ENCODE data around the gene ZNF322. TPM values are rescaled to one million over a fixed set of nuclear protein-coding genes. Genes with fewer than 3 reads are reported as not detected.

ZNF322 gene
- total RNA-seq, 6 donors from 2014 or later: 9.1 to 27.3 (median 17.1) TPM

- H3K27me3 ChIP-seq: peaks cover 0 to 14% (median 0%) of the 10 kb centered on the region in 4 donors
- no peak for DNase-seq
- H3K36me3 ChIP-seq: peaks cover 0 to 7% (median 6%) of the 10 kb centered on the region in 4 donors
- H3K27ac ChIP-seq: no peak overlapping the region
- no peaks in the 10 kb centered on the region for H3K9me3 ChIP-seq
- WGBS, 2 donors: 34 to 41% methylated on average over 20 of the region's 20 CpGs
- H3K4me3 ChIP-seq: no peak overlapping the region
- no peak for ATAC-seq (ENCODE audit: low FRiP score in 2 of 2)
- TF ChIP-seq EP300 (IDR thresholded peaks at IDR 0.05): no peak
- no peak for TF ChIP-seq CTCF (IDR thresholded peaks at IDR 0.05)
- no peak for TF ChIP-seq POLR2AphosphoS5 (IDR thresholded peaks at IDR 0.05)
- TF ChIP-seq POLR2A (IDR thresholded peaks at IDR 0.05): no peak
- peaks cover 10 to 34% (median 17%) of the 10 kb centered on the region in 4 donors for H3K4me1 ChIP-seq
Observed at GRCh38 chr6:26593278-26594130, 66.0 kb downstream of the ZNF322 start.

GRCh38 chr6:26592649-26593048 lies 66.9 kb downstream of the ZNF322 start:
- H3K9me3 ChIP-seq: no peaks in the 10 kb centered on the region
- TF ChIP-seq CTCF (IDR thresholded peaks at IDR 0.05) (no peak), EP300 (IDR thresholded peaks at IDR 0.05) (no peak), POLR2A (IDR thresholded peaks at IDR 0.05) (no peak), POLR2AphosphoS5 (IDR thresholded peaks at IDR 0.05) (no peak)
- H3K27ac ChIP-seq: no peak overlapping the region
- ATAC-seq (ENCODE audit: low FRiP score in 2 of 2) (no peak), DNase-seq (no peak)
- peaks cover 0 to 14% (median 0%) of the 10 kb centered on the region in 4 donors for H3K27me3 ChIP-seq
- H3K36me3 ChIP-seq: no peaks in the 10 kb centered on the region
- WGBS, 2 donors: 46 to 64% methylated on average over 4 of the region's 4 CpGs
- peaks cover 6 to 25% (median 11%) of the 10 kb centered on the region in 4 donors for H3K4me1 ChIP-seq
- H3K4me3 ChIP-seq: no peak overlapping the region

- Histone ChIP-seq H3K4me1 (no peaks in the 10 kb centered on the region), H3K36me3 (no peaks in the 10 kb centered on the region), H3K27ac (no peak overlapping the region), H3K4me3 (no peak overlapping the region), H3K27me3 (peaks cover 0 to 8% (median 0%) of the 10 kb centered on the region in 4 donors), H3K9me3 (no peaks in the 10 kb centered on the region)
- no peak for TF ChIP-seq POLR2AphosphoS5 (IDR thresholded peaks at IDR 0.05)
- TF ChIP-seq POLR2A (IDR thresholded peaks at IDR 0.05): no peak
- no peak for TF ChIP-seq EP300 (IDR thresholded peaks at IDR 0.05)
- TF ChIP-seq CTCF (IDR thresholded peaks at IDR 0.05): no peak
- no peak for ATAC-seq (ENCODE audit: low FRiP score in 2 of 2)
- WGBS, 2 donors: 92 to 93% methylated on average over 21 of the region's 21 CpGs
- no peak for DNase-seq
Observed at GRCh38 chr6:26588965-26589364, 70.6 kb downstream of the ZNF322 start.

Other genes with a start within 250 kb of the ZNF322 start
- 10 to 100 TPM; 18.7 to 51.3 (median 38.0) TPM for gene BTN3A3, start 219.2 kb downstream of the ZNF322 start, total RNA-seq
- 10 to 100 TPM; 17.2 to 34.6 (median 21.2) TPM for gene BTN2A1, start 201.8 kb downstream of the ZNF322 start, total RNA-seq
- not detected for gene BTN1A1, start 159.4 kb downstream of the ZNF322 start, total RNA-seq
- gene HMGN4, start 121.4 kb downstream of the ZNF322 start, total RNA-seq: 10 to 100 TPM; 35.6 to 76.7 (median 45.5) TPM
- 10 to 100 TPM in 4 of 6 donors, 1 to 10 TPM in 2; 6.3 to 22.5 (median 15.4) TPM for gene ABT1, start 62.8 kb downstream of the ZNF322 start, total RNA-seq